Peyer's patch (tissue), 4 donors: ENCODE results near the gene CETN3.

Experiments used
- CTCF ChIP-seq, 6 experiments: fragments of 450-650 bp in 4 of 6; fragments of 200-600 bp in 2 of 6; sonication (generic) in 1 of 6; IDR thresholded peaks; one replicate each; pipeline ENCODE4 v1.5.1; 2017 to 2019; ENCODE audit warnings: antibody characterized with exemption in 6 of 6, mild to moderate bottlenecking in 3 of 6, moderate library complexity in 1 of 6
- POLR2A ChIP-seq, 2 donors: fragments of 450-650 bp; IDR thresholded peaks; one replicate each; pipeline ENCODE4 v1.5.1; 2017; ENCODE audit warnings: antibody characterized with exemption in 2 of 2, mild to moderate bottlenecking in 2 of 2, moderate library complexity in 2 of 2

- TF ChIP-seq CTCF (IDR thresholded peaks at IDR 0.05) (no peak), POLR2A (IDR thresholded peaks at IDR 0.05) (no peak)
Measured at GRCh38 chr5:90344689-90345088, 64.9 kb downstream of the CETN3 start.
